ENCODE measurements around the gene AKR7A2. TPM values are rescaled to one million over a fixed set of nuclear protein-coding genes. Genes with fewer than 3 reads are reported as not detected.

Gene AKR7A2
- total RNA-seq, 1 experiment from 2014 or later: 110 TPM

DNA sequence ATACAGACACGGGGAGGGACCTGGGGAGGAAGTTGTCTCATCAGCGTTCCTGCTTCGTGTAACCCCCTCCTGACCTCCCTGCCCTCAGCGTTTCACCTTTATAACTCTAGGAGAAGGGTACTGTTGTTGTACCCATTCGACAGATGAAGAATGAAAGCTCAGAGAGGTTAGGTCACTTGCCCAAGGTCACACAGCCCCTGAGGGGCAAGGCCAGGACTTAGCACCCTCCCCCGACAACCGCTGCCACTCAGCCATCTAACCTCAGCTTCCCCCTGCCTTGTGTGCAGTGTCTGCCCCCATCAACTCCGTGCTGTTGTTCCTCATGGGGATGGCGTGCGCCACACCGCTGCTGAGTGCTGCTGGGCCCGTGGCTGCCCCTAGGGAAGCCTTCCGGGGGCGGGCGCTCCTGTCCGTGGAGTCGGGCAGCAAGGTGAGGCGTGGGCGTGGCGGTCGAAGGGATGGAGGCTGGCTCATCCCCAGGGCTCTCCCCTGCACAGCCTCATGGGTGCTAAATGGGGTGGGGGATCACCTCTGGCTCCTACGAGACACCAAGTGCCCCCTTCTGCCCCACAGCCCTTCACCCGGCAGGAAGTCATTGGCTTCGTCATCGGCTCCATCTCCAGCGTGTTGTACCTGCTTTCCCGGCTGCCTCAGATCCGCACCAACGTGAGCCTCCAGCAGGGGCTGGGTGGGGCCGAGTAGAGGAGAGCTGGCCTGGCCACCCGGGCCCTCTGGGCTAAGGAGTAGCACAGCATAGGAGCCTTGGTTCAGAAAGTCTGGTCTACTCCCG, 14.2 kb upstream of the AKR7A2 start:
- DNase-seq (ENCODE audit: low read depth): no peak

- no peak for DNase-seq (ENCODE audit: low read depth)
These were observed 13.5 kb upstream of the AKR7A2 start for GRCh38 chr1:19325368-19325957.

DNA sequence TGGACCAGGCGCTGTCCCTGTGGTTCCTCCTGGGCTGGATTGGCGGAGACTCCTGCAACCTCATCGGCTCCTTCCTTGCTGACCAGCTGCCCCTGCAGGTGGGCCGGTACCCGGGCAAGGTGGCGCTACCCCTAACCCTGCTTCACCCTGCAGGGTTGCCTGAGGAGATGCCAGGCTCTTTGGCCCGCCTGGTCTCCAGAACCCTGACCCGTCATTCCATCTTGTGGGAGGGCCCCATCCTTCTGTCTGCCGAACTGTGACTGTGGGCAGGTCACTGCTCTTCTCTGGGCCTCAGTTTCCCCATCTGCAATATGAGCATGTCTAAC, 12.7 kb upstream of the AKR7A2 start:
- no peak for DNase-seq (ENCODE audit: low read depth)

GRCh38 chr1:19323987-19324664, 12.2 kb upstream of the AKR7A2 start:
- no peak for DNase-seq (ENCODE audit: low read depth)

DNA sequence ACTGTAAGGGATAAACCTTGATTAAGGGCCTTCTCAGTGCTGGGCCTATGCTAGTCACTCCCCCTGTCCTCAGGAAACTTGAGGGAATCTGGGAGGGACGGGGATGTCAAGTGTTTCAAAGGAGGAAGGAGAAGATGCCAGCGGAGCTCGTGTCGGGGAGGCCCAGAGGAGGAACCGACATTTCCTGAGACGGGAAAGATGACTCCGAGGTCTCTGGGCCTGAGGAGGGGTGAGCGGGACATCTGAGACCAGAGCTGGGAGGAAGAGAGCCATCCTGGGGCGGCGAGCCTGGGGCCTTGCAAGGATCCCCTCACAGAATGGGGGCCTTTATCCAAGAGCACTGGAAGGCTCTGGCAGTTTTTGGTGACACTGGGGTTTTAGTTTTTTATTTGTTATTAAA, 10.5 kb upstream of the AKR7A2 start:
- no peak for DNase-seq (ENCODE audit: low read depth)

DNA sequence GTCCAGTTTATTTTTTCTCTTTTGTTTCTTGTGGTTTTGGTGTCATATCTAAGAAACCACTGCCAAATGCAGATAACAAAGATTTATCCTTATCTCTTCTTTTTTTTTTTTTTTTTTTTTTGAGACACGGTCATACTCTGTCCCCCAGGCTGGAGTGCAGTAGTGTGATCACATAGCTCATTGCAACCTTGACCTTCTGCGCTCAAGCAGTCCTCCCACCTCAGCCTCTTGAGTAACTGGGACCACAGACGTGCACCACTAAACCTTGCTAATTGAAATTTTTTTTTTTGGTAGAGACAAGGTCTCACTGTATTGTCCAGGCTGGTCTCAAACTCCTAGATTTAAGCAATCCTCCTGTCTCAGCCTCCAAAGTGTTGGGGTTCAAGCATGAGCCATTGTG, 9.1 kb upstream of the AKR7A2 start:
- no peak for DNase-seq (ENCODE audit: low read depth)

GRCh38 chr1:19319196-19319595, 7.3 kb upstream of the AKR7A2 start:
- DNase-seq (ENCODE audit: low read depth): no peak

DNA sequence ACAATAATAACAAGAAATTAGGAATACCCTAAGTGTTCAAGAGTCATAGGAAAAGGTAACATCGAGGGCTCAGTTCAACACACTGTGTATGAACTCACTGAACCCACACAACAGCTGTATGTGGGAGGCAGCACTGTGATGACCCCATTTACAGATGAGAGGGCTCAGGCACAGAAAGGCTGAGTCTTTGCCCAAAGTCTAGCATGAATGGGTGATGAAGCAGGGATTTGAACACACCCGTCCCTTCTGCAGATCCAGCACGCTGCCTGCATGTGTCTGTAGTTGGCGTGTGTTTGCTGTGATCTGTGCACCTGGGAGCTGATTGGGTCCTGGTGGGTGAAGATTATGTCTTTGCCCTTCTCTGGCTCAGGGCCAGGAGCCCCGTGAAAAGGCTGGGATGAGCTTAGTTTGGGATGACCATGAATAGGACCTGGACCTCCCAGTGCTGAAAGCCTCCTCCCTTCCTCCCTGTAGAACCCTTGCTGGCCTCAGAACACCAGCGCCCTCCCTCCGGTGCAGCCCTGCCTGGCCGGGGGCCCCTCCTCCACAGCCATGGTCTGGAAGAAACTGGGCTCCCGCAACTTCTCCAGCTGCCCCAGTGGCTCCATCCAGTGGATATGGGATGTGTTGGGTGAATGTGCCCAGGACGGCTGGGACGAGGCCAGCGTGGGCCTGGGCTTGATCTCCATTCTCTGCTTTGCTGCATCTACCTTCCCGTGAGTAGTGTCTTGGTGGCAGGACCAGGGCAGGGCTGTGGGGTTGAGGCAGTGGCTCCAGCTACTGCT, 5.4 kb upstream of the AKR7A2 start:
- no peak for DNase-seq (ENCODE audit: low read depth)

DNA sequence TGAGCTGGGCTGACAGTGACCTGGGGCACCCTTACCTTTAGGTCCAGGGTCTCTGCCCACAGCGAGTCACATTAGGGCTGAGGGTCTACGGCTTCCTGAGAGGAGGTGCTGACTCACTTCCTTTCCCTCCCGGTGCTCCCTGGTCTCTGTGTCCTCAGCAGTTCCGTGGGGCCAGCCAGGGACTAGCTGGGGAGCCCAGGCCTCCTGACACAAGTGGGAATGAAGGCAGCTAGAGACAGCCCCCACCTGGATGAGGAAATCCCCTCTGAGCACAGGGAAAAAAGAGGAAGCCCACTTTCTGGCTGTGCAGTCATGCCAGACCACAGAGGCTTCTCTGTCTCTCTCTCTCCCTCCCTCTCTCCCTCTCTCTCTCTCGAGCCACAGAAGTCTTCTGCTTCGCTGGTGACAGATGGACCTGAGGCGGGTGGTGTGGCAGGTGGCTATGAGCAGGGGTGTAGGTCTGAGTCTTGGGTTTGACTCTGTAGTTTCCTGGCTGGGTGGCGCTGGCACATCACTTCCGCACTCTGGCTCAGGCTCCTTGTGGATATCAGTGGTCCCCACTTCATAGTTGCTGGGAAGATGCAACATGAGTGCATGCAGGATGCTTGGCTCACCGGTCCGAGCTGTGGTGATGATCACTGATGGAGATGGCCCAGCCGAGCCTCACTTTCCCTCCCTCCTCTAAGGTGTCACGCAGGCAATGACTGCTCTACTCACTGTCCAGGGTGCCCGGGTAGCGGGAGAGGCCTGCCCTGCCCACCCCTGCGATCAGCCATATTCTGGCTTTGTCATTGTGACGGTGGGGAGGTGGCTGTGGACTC, 3.6 kb upstream of the AKR7A2 start:
- DNase-seq (ENCODE audit: low read depth): peak; percentile 73

GRCh38 chr1:19313961-19314882, 2.3 kb upstream of the AKR7A2 start:
- DNase-seq (ENCODE audit: low read depth): no peak

GRCh38 chr1:19313636-19313959, 1.7 kb upstream of the AKR7A2 start:
- DNase-seq (ENCODE audit: low read depth): no peak

GRCh38 chr1:19312782-19313635, 1.1 kb upstream of the AKR7A2 start:
- no peak for DNase-seq (ENCODE audit: low read depth)

DNA sequence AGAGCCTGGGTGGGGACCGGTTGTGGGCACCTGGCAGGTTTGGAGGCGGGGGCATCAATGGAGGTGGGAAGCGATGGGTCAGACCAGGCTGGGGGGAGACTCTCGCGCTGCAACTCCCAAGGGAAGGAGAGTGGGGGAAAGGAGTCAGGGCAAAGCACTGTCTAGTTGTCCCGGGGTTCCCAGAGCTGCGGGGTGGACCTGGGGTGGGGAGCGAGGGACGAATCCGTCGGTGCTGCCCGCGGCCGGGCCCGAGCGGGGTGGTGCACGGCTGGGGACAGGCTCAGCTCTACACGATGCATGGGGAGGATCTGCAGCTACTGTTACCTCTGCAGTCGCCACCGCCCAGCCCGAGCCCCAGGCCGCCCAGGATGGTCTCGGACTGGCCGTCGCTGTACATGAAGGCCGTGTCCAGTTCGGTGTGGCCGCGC, 427 bp downstream of the AKR7A2 start:
- no peak for DNase-seq (ENCODE audit: low read depth)

- DNase-seq (ENCODE audit: low read depth): peak; percentile 34
These were observed 1.0 kb downstream of the AKR7A2 start for GRCh38 chr1:19310720-19311502.

GRCh38 chr1:19310061-19310460, 1.9 kb downstream of the AKR7A2 start:
- no peak for DNase-seq (ENCODE audit: low read depth)

GRCh38 chr1:19309123-19309813, 2.7 kb downstream of the AKR7A2 start:
- DNase-seq (ENCODE audit: low read depth): peak; percentile 80

DNA sequence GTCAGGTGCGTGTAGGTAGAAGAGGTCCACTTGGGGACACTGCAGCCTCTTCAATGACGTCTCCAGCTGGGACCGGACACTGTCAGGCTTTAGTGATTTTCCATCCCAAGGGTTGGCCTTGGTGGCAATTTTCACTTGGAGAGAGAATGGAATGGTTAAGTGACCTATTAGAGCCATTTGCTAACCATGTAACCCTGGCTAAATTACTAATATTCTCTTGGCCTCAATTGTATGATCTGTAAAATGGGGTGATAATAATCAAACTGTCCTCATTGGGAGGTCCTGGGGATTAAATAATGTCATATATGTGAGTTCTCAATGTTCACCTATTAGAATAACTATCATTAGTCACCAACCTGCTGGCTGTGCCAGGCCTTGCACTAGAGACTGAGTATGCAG, 3.4 kb downstream of the AKR7A2 start:
- no peak for DNase-seq (ENCODE audit: low read depth)
